ENCODE data around the gene DERA. TPM values are rescaled to one million over a fixed set of nuclear protein-coding genes. Genes with fewer than 3 reads are reported as not detected.

DERA gene
- total and polyA plus RNA-seq, 2 of the 8 experiments (the other 6 are each of a cell fraction or from before 2014, with no cell fraction given), result 13.1 to 17.1 TPM

DNA sequence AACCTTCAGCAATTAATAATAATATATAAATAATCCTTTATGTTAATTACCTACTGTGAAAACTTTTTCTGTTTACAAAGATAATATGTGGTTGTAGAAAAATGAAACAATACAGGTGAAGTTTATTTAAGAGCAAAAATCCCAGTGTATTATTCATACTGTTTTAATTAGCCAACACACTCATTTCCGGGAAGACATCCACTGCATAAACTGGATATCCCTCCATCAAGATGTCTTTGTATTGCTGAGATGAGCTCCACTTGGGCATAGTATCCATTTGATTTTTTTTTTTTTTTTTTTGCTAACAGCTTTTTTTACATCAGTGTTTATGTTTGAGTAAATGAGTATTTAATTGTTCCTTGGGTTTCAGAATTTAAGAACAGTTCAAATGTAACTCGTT lies 13.7 kb upstream of the DERA start (continued):
- TF ChIP-seq SP4 (IDR thresholded peaks at IDR 0.05; ENCODE audit: low read length) (no peak), SUZ12 (IDR thresholded peaks at IDR 0.05; ENCODE audit: low read length) (no peak), POLR2AphosphoS5 (IDR thresholded peaks at IDR 0.05; ENCODE audit: low read depth, low read length) (no peak), CREB1 (IDR thresholded peaks at IDR 0.05) (no peak)
